GM12801 (cell line): ENCODE data around the gene IL1RAPL2.

Experiments used
- CTCF ChIP-seq: IDR thresholded peaks from one replicate; pipeline ENCODE4 v1.5.1; 2011; ENCODE audit warnings: control low read depth; ENCODE audit not compliant: insufficient read length; ENCODE audit errors: extremely low read depth

The IL1RAPL2 gene

GRCh38 chrX:105745863-105746262, 1179.9 kb downstream of the IL1RAPL2 start:
- no peak for TF ChIP-seq CTCF

GRCh38 chrX:105752338-105752956, 1186.4 kb downstream of the IL1RAPL2 start:
- no peak for TF ChIP-seq CTCF

GRCh38 chrX:105753411-105753810, 1187.4 kb downstream of the IL1RAPL2 start:
- no peak for TF ChIP-seq CTCF

GRCh38 chrX:105754286-105754964, 1188.4 kb downstream of the IL1RAPL2 start:
- TF ChIP-seq CTCF: no peak

- no peak for TF ChIP-seq CTCF
Observed at GRCh38 chrX:105755109-105755508, 1189.1 kb downstream of the IL1RAPL2 start.

GRCh38 chrX:105758754-105759153, 1192.8 kb downstream of the IL1RAPL2 start:
- TF ChIP-seq CTCF: no peak

- no peak for TF ChIP-seq CTCF
Observed at GRCh38 chrX:105759598-105759997, 1193.6 kb downstream of the IL1RAPL2 start.
